ENCODE data around the gene PAPOLB. TPM values are rescaled to one million over a fixed set of nuclear protein-coding genes. Genes with fewer than 3 reads are reported as not detected.

Gene PAPOLB
- total RNA-seq, 1 donor from 2014 or later, result 0.05 TPM

GRCh38 chr7:4857189-4857588 is 4.6 kb downstream of the PAPOLB start:
- H3K4me3 ChIP-seq, result no peak overlapping the region
- no peak for DNase-seq
- TF ChIP-seq CTCF (IDR thresholded peaks at IDR 0.05; ENCODE audit: borderline replicate concordance), result no peak
- H3K36me3 ChIP-seq, result no peaks in the 10 kb centered on the region
- H3K4me1 ChIP-seq, result no peaks in the 10 kb centered on the region
- intact Hi-C loops (cut with micrococcal nuclease), result no loop called here
- no peak overlapping the region for H3K27ac ChIP-seq (replicated peaks)
- H3K27me3 ChIP-seq (ENCODE audit: low read depth), result peaks cover 5% of the 10 kb centered on the region
- H3K9me3 ChIP-seq (replicated peaks), result peaks cover 10% of the 10 kb centered on the region

- TF ChIP-seq CTCF (IDR thresholded peaks at IDR 0.05; ENCODE audit: borderline replicate concordance), result no peak
- no peaks in the 10 kb centered on the region for H3K4me1 ChIP-seq
- no peak for DNase-seq
These were observed 5.3 kb downstream of the PAPOLB start for GRCh38 chr7:4856336-4857057.

DNA sequence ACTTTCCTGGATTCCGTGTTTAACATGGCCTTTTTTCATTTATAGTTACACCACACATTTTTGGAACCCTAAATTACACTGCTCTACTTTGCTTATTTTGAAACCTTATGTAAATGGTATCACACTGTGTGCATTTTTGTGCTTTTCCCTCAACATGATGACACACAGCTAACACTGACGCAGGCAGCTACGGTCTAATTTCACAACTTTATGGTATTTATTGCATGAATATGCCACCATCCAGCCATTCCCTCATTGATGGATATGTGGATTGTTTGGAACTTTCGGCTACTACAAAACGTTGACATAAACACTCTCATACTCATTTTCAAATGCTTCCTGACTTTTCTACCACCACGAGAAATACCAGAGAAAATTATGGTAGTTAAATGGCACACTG is 6.9 kb downstream of the PAPOLB start:
- H3K4me1 ChIP-seq, result no peaks in the 10 kb centered on the region
- H3K27ac ChIP-seq (replicated peaks), result no peak overlapping the region
- H3K9me3 ChIP-seq (replicated peaks), result peaks cover 26% of the 10 kb centered on the region
- H3K4me3 ChIP-seq, result no peak overlapping the region
- H3K36me3 ChIP-seq, result peaks cover 5% of the 10 kb centered on the region
- no peak for DNase-seq
- no peak for TF ChIP-seq CTCF (IDR thresholded peaks at IDR 0.05; ENCODE audit: borderline replicate concordance)
- intact Hi-C loops (cut with micrococcal nuclease), result no loop called here
- no peaks in the 10 kb centered on the region for H3K27me3 ChIP-seq (ENCODE audit: low read depth)

More at GRCh38 chr7:4856336-4857057, 5.3 kb downstream of the PAPOLB start:
- no peak overlapping the region for H3K27ac ChIP-seq (replicated peaks)
- no peak overlapping the region for H3K4me3 ChIP-seq
- peaks cover 17% of the 10 kb centered on the region for H3K9me3 ChIP-seq (replicated peaks)
- H3K27me3 ChIP-seq (ENCODE audit: low read depth), result no peaks in the 10 kb centered on the region
- peaks cover 5% of the 10 kb centered on the region for H3K36me3 ChIP-seq
- intact Hi-C loops (cut with micrococcal nuclease), result no loop called here

DNA sequence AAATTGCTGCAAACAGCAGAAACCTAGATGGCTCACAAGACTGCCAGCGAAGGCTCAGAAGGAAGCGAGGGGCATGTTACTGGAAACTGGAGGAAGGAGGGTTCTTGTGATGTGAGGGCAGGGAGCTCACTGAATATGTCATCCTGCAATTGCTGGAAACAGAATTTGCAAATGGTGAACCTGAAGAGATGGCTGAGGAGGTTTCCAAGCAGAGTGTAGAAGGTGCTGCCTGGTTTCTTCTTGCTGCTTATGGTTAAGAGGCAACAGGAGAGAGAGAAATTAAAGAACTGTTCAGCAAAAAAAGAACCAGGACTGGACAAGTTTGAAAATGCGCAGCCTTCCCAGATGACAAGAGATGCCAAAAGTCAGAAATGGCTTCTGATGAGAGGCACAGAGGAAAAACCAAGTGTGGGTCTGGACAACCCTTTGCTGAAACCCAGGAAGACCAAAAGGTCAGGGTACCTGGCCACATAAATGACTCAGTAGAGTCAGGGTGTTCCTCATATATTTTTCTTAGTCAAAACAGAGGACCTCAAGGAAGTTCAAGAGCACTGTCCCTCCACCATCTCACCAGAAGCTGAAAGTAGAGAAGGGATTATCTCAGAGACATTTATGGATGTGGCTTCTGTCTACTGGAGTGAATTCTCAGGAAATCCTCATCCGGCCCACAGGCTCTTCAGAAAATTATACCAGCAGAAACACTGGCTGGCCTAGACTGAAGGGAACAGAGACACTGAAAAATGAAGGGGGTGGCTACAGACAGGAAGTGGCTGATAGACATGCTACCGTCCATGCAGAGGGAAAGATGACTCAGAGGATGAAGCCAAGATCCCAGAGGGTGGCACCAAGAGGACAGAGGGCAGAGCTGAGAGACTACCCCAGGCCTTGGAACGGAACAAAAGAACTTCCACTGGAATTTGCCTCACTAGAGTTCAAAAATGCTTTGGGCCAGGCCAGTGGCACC is 10.1 kb downstream of the PAPOLB start:
- TF ChIP-seq CTCF (IDR thresholded peaks at IDR 0.05; ENCODE audit: borderline replicate concordance), result no peak
- intact Hi-C loops (cut with micrococcal nuclease), result no loop called here
- Histone ChIP-seq H3K4me3 (no peak overlapping the region), H3K27me3 (ENCODE audit: low read depth) (no peaks in the 10 kb centered on the region), H3K27ac (replicated peaks) (no peak overlapping the region), H3K4me1 (no peaks in the 10 kb centered on the region), H3K9me3 (replicated peaks) (peaks cover 21% of the 10 kb centered on the region), H3K36me3 (peaks cover 5% of the 10 kb centered on the region)
- DNase-seq, result no peak

DNA sequence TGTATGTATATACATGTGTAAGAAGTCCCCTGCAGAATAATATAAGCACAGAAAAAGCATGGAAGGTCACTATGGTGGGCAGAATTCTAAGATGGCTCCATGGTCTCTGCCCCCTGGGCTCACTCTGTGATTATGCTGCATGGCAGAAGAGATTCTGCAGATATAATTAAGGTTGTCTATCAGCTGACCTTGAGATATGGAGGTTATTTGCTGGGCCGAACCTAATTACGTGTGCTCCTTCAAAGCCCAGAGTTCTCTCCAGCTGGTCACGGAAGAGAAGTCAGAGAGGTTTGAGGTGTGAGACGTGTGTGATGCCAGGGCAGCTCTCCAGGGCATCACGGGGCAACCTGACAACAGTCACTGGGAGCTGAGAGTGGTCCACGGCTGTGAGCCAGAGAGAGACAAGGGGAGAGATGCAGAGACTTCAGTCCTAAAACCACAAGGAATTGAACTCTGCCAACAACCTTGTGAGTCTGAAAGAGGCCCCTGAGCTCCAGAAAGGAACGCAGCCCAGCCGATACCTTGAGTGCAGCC is 11.5 kb downstream of the PAPOLB start:
- H3K4me1 ChIP-seq, result no peaks in the 10 kb centered on the region
- no peak overlapping the region for H3K4me3 ChIP-seq
- no peak overlapping the region for H3K27ac ChIP-seq (replicated peaks)
- H3K36me3 ChIP-seq, result peaks cover 5% of the 10 kb centered on the region
- no peak for DNase-seq
- no peak for TF ChIP-seq CTCF (IDR thresholded peaks at IDR 0.05; ENCODE audit: borderline replicate concordance)
- peaks cover 11% of the 10 kb centered on the region for H3K27me3 ChIP-seq (ENCODE audit: low read depth)
- H3K9me3 ChIP-seq (replicated peaks), result peaks cover 21% of the 10 kb centered on the region
- intact Hi-C loops (cut with micrococcal nuclease), result no loop called here

Data from left ventricle myocardium inferior (tissue), 1 donor.